HCT116 (cell line): ENCODE data around the gene TSPAN3. TPM values are rescaled to one million over a fixed set of nuclear protein-coding genes. Genes with fewer than 3 reads are reported as not detected.

Experiments
- ATAC-seq: fragments of 200-7000 bp; cut with Tn5 transposase; 2 replicates; pipeline ENCODE4 v1.9.1; 2020; ENCODE audit warnings: mild to moderate bottlenecking, moderate library complexity
- BruUV-seq: library from RNA; stranded (reverse); fragments of 400-500 nt; replicated peaks from 2 replicates; lab custom pipeline; 2021; lab: Mats Ljungman, UMichigan
- CTCF ChIA-PET: fragments of 300-600 bp; sonication (Branson Sonifier 250); formaldehyde crosslinking; loops from one replicate; lab custom pipeline; 2021; ENCODE audit warnings: antibody characterized with exemption; lab: Charles Lee
- POLR2A ChIA-PET: fragments of 300-600, 350-600 bp; sonication (Branson Sonifier 250); formaldehyde crosslinking; loops from one replicate; lab custom pipeline; 2021; ENCODE audit warnings: antibody characterized with exemption; lab: Charles Lee
- RAD21 ChIA-PET, 2 experiments: fragments of 300-600 bp; sonication (Branson Sonifier 250); formaldehyde crosslinking; loops; one replicate each; lab custom pipeline; 2023; ENCODE audit warnings: low total read pairs in 2 of 2; ENCODE audit not compliant: uncharacterized antibody in 2 of 2, unreplicated experiment in 2 of 2, low non-redundant PET in 1 of 2; lab: Charles Lee
- DNase-seq: peaks from one replicate; pipeline ENCODE4 v3.0.0-alpha.2; 2010; ENCODE audit warnings: low read depth, low spot score
- H2AFZ ChIP-seq: fragments of 200-600 bp; shearing (Covaris generic), sonication (generic); 2 replicates; pipeline ENCODE4 v1.6.1; 2017; ENCODE audit warnings: low read depth, mixed run types, mixed read lengths, antibody characterized with exemption, low read length; ENCODE audit not compliant: poor library complexity, severe bottlenecking
- H3K27ac ChIP-seq: 2 replicates; pipeline ENCODE4 v1.5.1; 2012; ENCODE audit warnings: low read depth, low read length
- H3K27me3 ChIP-seq: fragments of 200-600 bp; sonication (generic); 2 replicates; pipeline ENCODE4 v1.6.1; 2016; ENCODE audit warnings: mixed run types, low read length, mixed read lengths; ENCODE audit not compliant: insufficient read depth
- H3K36me3 ChIP-seq, 2 experiments: fragments of 200-500 bp in 1 of 2; fragments of 200-600 bp in 1 of 2; sonication (Bioruptor generic) in 1 of 2; sonication (generic) in 1 of 2; 2 replicates each; pipeline versions ENCODE4 v1.5.1 to v1.6.1; 2014 to 2016; ENCODE audit warnings: low read length in 2 of 2, inconsistent platforms in 1 of 2, mixed read lengths in 1 of 2, mixed run types in 1 of 2; ENCODE audit not compliant: insufficient read depth in 2 of 2, control insufficient read depth in 1 of 2
- H3K4me1 ChIP-seq, 2 experiments: fragments of 200-600 bp in 1 of 2; sonication (generic) in 1 of 2; 2 replicates each; pipeline versions ENCODE4 v1.5.1 to v1.6.1; 2012 to 2017; ENCODE audit warnings: low read length in 2 of 2, inconsistent platforms in 1 of 2, mild to moderate bottlenecking in 1 of 2, mixed read lengths in 1 of 2, mixed run types in 1 of 2, moderate library complexity in 1 of 2; ENCODE audit not compliant: insufficient read depth in 2 of 2, control insufficient read depth in 1 of 2
- H3K4me2 ChIP-seq: fragments of 200-600 bp; sonication (generic); 2 replicates; pipeline ENCODE4 v1.6.1; 2017; ENCODE audit warnings: mixed run types, low read length, mixed read lengths
- H3K4me3 ChIP-seq, 2 experiments: fragments of 200-600 bp in 1 of 2; sonication (generic) in 1 of 2; replicated peaks in 1 of 2; 2 replicates each; pipeline ENCODE4 v1.5.1; 2011 to 2016; ENCODE audit warnings: low read length in 2 of 2, control low read depth in 1 of 2, low read depth in 1 of 2, mild to moderate bottlenecking in 1 of 2, mixed read lengths in 1 of 2, mixed run types in 1 of 2
- H3K79me2 ChIP-seq: fragments of 200-600 bp; sonication (generic); 2 replicates; pipeline ENCODE4 v1.6.1; 2017; ENCODE audit warnings: mild to moderate bottlenecking, mixed run types, low read length, moderate library complexity, mixed read lengths; ENCODE audit not compliant: insufficient read depth
- H3K9ac ChIP-seq: fragments of 200-600 bp; sonication (generic); 2 replicates; pipeline ENCODE4 v1.6.1; 2016; ENCODE audit warnings: low read length, mixed read lengths
- H3K9me2 ChIP-seq: fragments of 200-600 bp; sonication (generic), shearing (Covaris generic); 2 replicates; pipeline ENCODE4 v1.6.1; 2017; ENCODE audit warnings: mixed run types, mild to moderate bottlenecking, moderate library complexity; ENCODE audit not compliant: insufficient read depth
- H3K9me3 ChIP-seq, 2 experiments: fragments of 200-500 bp in 1 of 2; fragments of 200-600 bp in 1 of 2; sonication (Bioruptor generic) in 1 of 2; sonication (generic) in 1 of 2; 2 replicates each; pipeline ENCODE4 v1.6.1; 2014 to 2017; ENCODE audit warnings: low read length in 2 of 2, mixed read lengths in 2 of 2, inconsistent platforms in 1 of 2, low read depth in 1 of 2, mild to moderate bottlenecking in 1 of 2, mixed run types in 1 of 2, moderate library complexity in 1 of 2; ENCODE audit not compliant: control insufficient read depth in 1 of 2, insufficient read depth in 1 of 2
- H4K20me1 ChIP-seq: fragments of 200-600 bp; sonication (generic), shearing (Covaris generic); 2 replicates; pipeline ENCODE4 v1.6.1; 2017; ENCODE audit warnings: mixed run types, mild to moderate bottlenecking, moderate library complexity; ENCODE audit not compliant: insufficient read depth
- CBX3 ChIP-seq: IDR thresholded peaks from 2 replicates; pipeline ENCODE4 v1.6.1; 2012; ENCODE audit warnings: low read depth
- CEBPB ChIP-seq: IDR thresholded peaks from 2 replicates; pipeline ENCODE4 v1.6.1; 2012; ENCODE audit warnings: low read depth
- EGR1 ChIP-seq: IDR thresholded peaks from 2 replicates; pipeline ENCODE4 v1.6.1; 2012; ENCODE audit warnings: low read depth
- EZH2 ChIP-seq: fragments of 200-600 bp; sonication (generic); IDR thresholded peaks from 2 replicates; pipeline ENCODE4 v1.6.1; 2017; ENCODE audit warnings: antibody characterized with exemption, mixed run types
- EZH2phosphoT487 ChIP-seq: fragments of 200-600 bp; IDR thresholded peaks from 2 replicates; pipeline ENCODE4 v1.6.1; 2018; ENCODE audit warnings: antibody characterized with exemption, borderline replicate concordance
- FOSL1 ChIP-seq: IDR thresholded peaks from 2 replicates; pipeline ENCODE4 v1.6.1; 2012; ENCODE audit warnings: low read depth
- JUND ChIP-seq: IDR thresholded peaks from 2 replicates; pipeline ENCODE4 v1.6.1; 2012
- POLR2A ChIP-seq: IDR thresholded peaks from 2 replicates; pipeline ENCODE4 v1.7.0; 2011; ENCODE audit warnings: borderline replicate concordance; ENCODE audit not compliant: insufficient read depth, insufficient read length; ENCODE audit errors: extremely low read depth
- POLR2AphosphoS5 ChIP-seq: IDR thresholded peaks from 2 replicates; pipeline ENCODE4 v1.6.1; 2011; ENCODE audit warnings: mild to moderate bottlenecking, low read depth, low read length, moderate library complexity
- RAD21 ChIP-seq: IDR thresholded peaks from 2 replicates; pipeline ENCODE4 v1.6.1; 2012; ENCODE audit warnings: low read depth, mild to moderate bottlenecking
- REST ChIP-seq: IDR thresholded peaks from 2 replicates; pipeline ENCODE4 v1.6.1; 2012; ENCODE audit warnings: low read depth
- SIN3A ChIP-seq: IDR thresholded peaks from 2 replicates; pipeline ENCODE4 v1.6.1; 2012; ENCODE audit warnings: low read depth
- SP1 ChIP-seq: IDR thresholded peaks from 2 replicates; pipeline ENCODE4 v1.6.1; 2012; ENCODE audit warnings: low read depth
- SRF ChIP-seq: IDR thresholded peaks from 2 replicates; pipeline ENCODE4 v1.6.1; 2012; ENCODE audit warnings: low read depth
- TCF7L2 ChIP-seq: IDR thresholded peaks from 2 replicates; pipeline ENCODE4 v1.7.0; 2011; ENCODE audit warnings: borderline replicate concordance, inconsistent platforms; ENCODE audit not compliant: insufficient read depth, insufficient read length; ENCODE audit errors: extremely low read depth
- YY1 ChIP-seq: IDR thresholded peaks from 2 replicates; pipeline ENCODE4 v1.6.1; 2011; ENCODE audit warnings: low read length, low read depth, moderate library complexity, mild to moderate bottlenecking; ENCODE audit not compliant: insufficient replicate concordance; ENCODE audit errors: extremely low read depth
- ZFX ChIP-seq: fragments of 450-650 bp; IDR thresholded peaks from 2 replicates; pipeline ENCODE4 v1.6.1; 2017
- intact Hi-C: fragments of 100-400 bp; cut with micrococcal nuclease; formaldehyde crosslinking; loops from 2 replicates; pipeline ENCODE4 v1.10.0; 2022
- total RNA-seq: library from RNA; stranded (reverse); gene quantifications from one replicate; pipeline ENCODE4 v1.2.1, GENCODE V29; 2021; ENCODE audit not compliant: unreplicated experiment
- TF ChIP-seq, protein P1 (sequence below), 3 experiments: fragments of 200-600 bp in 1 of 3; sonication (generic) in 1 of 3; IDR thresholded peaks in 2 of 3; conservative IDR thresholded peaks in 1 of 3; 2 replicates each; pipeline ENCODE4 v1.5.1; 2012 to 2017; ENCODE audit warnings: low read depth in 2 of 3, low read length in 2 of 3, antibody characterized with exemption in 1 of 3, borderline replicate concordance in 1 of 3, control low read depth in 1 of 3, mild to moderate bottlenecking in 1 of 3, mixed read lengths in 1 of 3, mixed run types in 1 of 3, moderate library complexity in 1 of 3; ENCODE audit not compliant: insufficient read depth in 1 of 3
- TF ChIP-seq, protein P2 (sequence below): IDR thresholded peaks from 2 replicates; pipeline ENCODE4 v1.6.1; 2012
- TF ChIP-seq, protein P3 (sequence below): IDR thresholded peaks from 2 replicates; pipeline ENCODE4 v1.6.1; 2011; ENCODE audit warnings: mild to moderate bottlenecking, low read length, moderate library complexity; ENCODE audit not compliant: insufficient replicate concordance; ENCODE audit errors: extremely low read depth

Gene TSPAN3
- total RNA-seq, 1 experiment from 2014 or later = 140 TPM

DNA sequence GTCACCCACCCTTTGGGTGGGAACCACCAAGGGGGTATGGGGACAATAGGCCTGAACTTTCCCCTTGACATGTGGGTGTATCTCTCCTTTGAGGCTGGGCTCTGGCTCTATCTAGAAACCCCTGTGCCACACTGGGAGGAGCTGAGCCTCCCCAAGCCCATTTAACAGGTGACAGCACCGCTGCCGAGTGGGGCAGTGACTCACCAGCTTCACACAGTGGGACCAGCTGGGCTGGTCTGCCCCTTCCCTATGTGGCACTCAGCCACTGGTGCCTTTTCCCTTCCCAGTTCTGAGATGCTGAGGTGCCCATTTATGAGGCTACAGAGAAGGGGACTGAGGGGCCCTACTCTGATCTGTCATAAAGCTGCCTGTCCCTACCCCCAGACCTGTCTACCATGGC, 70.9 kb downstream of the TSPAN3 start:
- CTCF ChIA-PET = no interaction called here
- H3K4me2 ChIP-seq = no peak overlapping the region

More for the DNA sequence above, 70.9 kb downstream of the TSPAN3 start:
- Histone ChIP-seq H3K36me3 (no peaks in the 10 kb centered on the region), H3K27ac (no peak overlapping the region), H3K9me2 (no peaks in the 10 kb centered on the region), H4K20me1 (no peaks in the 10 kb centered on the region), H3K9me3 (no peaks in the 10 kb centered on the region), H2AFZ (no peak overlapping the region), H3K27me3 (no peaks in the 10 kb centered on the region), H3K9ac (no peak overlapping the region), H3K4me1 (no peaks in the 10 kb centered on the region), H3K4me3 (no peak overlapping the region), H3K79me2 (no peaks in the 10 kb centered on the region)
- intact Hi-C loops = no loop called here
- no peak for ATAC-seq
- BruUV-seq = no TSS peak
- no peak for TF ChIP-seq EZH2phosphoT487
- TF ChIP-seq TCF7L2 = no peak
- TF ChIP-seq CBX3 = no peak
- no peak for TF ChIP-seq POLR2AphosphoS5
- TF ChIP-seq ZFX = no peak
- no peak for TF ChIP-seq SIN3A
- TF ChIP-seq, protein P1, sequence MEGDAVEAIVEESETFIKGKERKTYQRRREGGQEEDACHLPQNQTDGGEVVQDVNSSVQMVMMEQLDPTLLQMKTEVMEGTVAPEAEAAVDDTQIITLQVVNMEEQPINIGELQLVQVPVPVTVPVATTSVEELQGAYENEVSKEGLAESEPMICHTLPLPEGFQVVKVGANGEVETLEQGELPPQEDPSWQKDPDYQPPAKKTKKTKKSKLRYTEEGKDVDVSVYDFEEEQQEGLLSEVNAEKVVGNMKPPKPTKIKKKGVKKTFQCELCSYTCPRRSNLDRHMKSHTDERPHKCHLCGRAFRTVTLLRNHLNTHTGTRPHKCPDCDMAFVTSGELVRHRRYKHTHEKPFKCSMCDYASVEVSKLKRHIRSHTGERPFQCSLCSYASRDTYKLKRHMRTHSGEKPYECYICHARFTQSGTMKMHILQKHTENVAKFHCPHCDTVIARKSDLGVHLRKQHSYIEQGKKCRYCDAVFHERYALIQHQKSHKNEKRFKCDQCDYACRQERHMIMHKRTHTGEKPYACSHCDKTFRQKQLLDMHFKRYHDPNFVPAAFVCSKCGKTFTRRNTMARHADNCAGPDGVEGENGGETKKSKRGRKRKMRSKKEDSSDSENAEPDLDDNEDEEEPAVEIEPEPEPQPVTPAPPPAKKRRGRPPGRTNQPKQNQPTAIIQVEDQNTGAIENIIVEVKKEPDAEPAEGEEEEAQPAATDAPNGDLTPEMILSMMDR (IDR thresholded peaks at IDR 0.05 in 2 of 3, conservative IDR thresholded peaks at IDR 0.05 in 1 of 3; ENCODE audit: borderline replicate concordance in 1 of 3, insufficient read depth in 1 of 3, low read depth in 2 of 3, low read length in 2 of 3) = no peak
- TF ChIP-seq RAD21 = no peak
- TF ChIP-seq JUND = no peak
- no peak for TF ChIP-seq SRF
- no peak for TF ChIP-seq YY1
- no peak for TF ChIP-seq SP1
- TF ChIP-seq, protein P2, sequence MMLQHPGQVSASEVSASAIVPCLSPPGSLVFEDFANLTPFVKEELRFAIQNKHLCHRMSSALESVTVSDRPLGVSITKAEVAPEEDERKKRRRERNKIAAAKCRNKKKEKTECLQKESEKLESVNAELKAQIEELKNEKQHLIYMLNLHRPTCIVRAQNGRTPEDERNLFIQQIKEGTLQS = no peak
- no peak for TF ChIP-seq FOSL1
- no peak for TF ChIP-seq EZH2
- TF ChIP-seq, protein P3, sequence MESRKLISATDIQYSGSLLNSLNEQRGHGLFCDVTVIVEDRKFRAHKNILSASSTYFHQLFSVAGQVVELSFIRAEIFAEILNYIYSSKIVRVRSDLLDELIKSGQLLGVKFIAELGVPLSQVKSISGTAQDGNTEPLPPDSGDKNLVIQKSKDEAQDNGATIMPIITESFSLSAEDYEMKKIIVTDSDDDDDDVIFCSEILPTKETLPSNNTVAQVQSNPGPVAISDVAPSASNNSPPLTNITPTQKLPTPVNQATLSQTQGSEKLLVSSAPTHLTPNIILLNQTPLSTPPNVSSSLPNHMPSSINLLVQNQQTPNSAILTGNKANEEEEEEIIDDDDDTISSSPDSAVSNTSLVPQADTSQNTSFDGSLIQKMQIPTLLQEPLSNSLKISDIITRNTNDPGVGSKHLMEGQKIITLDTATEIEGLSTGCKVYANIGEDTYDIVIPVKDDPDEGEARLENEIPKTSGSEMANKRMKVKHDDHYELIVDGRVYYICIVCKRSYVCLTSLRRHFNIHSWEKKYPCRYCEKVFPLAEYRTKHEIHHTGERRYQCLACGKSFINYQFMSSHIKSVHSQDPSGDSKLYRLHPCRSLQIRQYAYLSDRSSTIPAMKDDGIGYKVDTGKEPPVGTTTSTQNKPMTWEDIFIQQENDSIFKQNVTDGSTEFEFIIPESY = no peak
- TF ChIP-seq POLR2A = no peak
- TF ChIP-seq EGR1 = no peak
- TF ChIP-seq CEBPB = no peak
- no peak for TF ChIP-seq REST
- no peak for DNase-seq
- RAD21 ChIA-PET = no interaction called here
- POLR2A ChIA-PET = no interaction called here
